WI38 (cell line): ENCODE data around the gene SIK2.

ENCODE experiments used
- H3K4me3 ChIP-seq: 2 replicates; pipeline ENCODE4 v1.5.1; 2011; ENCODE audit warnings: low read depth, mild to moderate bottlenecking, control low read depth, low read length
- CTCF ChIP-seq: IDR thresholded peaks from 2 replicates; pipeline ENCODE4 v1.5.1; 2012; ENCODE audit warnings: low read depth, mild to moderate bottlenecking, control low read depth, low read length

Gene SIK2

GRCh38 chr11:111684251-111684650 lies 82.0 kb downstream of the SIK2 start:
- H3K4me3 ChIP-seq: no peak overlapping the region
- TF ChIP-seq CTCF: no peak

GRCh38 chr11:111688013-111688412 lies 85.8 kb downstream of the SIK2 start:
- H3K4me3 ChIP-seq: no peak overlapping the region
- TF ChIP-seq CTCF: no peak

- TF ChIP-seq CTCF: no peak
- H3K4me3 ChIP-seq: no peak overlapping the region
Measured at GRCh38 chr11:111691176-111691575, 88.9 kb downstream of the SIK2 start.

GRCh38 chr11:111691741-111692140 lies 89.5 kb downstream of the SIK2 start:
- TF ChIP-seq CTCF: no peak
- H3K4me3 ChIP-seq: no peak overlapping the region

- no peak overlapping the region for H3K4me3 ChIP-seq
Measured at GRCh38 chr11:111693224-111693937, 91.1 kb downstream of the SIK2 start.

GRCh38 chr11:111694851-111695250 lies 92.6 kb downstream of the SIK2 start:
- H3K4me3 ChIP-seq: no peak overlapping the region; the same call in 1 of the 2 replicates
- no peak for TF ChIP-seq CTCF

More at GRCh38 chr11:111693224-111693937, 91.1 kb downstream of the SIK2 start:
- TF ChIP-seq CTCF: no peak

- no peak for TF ChIP-seq CTCF
- no peak overlapping the region for H3K4me3 ChIP-seq
Measured at GRCh38 chr11:111696556-111696955, 94.3 kb downstream of the SIK2 start.
